Mesothelial cell of epicardium (in vitro differentiated cells): ENCODE data around the gene ASTN2. TPM values are rescaled to one million over a fixed set of nuclear protein-coding genes. Genes with fewer than 3 reads are reported as not detected.

Experiments used
- DNase-seq, 2 experiments: peaks; one replicate each; pipeline ENCODE4 v3.0.0; 2021; ENCODE audit warnings: low spot score in 2 of 2; ENCODE audit not compliant: unreplicated experiment in 2 of 2
- H3K27ac Mint-ChIP-seq: 2 replicates; pipeline ENCODE4 v1.8.0; 2021; ENCODE audit warnings: mixed read lengths
- H3K27me3 Mint-ChIP-seq: 2 replicates; pipeline ENCODE4 v1.8.0; 2021; ENCODE audit warnings: low read depth, mixed read lengths
- H3K36me3 Mint-ChIP-seq: 2 replicates; pipeline ENCODE4 v1.8.0; 2021; ENCODE audit warnings: mixed read lengths
- H3K4me1 Mint-ChIP-seq: 2 replicates; pipeline ENCODE4 v1.8.0; 2021; ENCODE audit warnings: mixed read lengths
- H3K4me3 Mint-ChIP-seq: 2 replicates; pipeline ENCODE4 v1.8.0; 2021; ENCODE audit warnings: mild to moderate bottlenecking, moderate library complexity, mixed read lengths
- H3K9me3 Mint-ChIP-seq: 2 replicates; pipeline ENCODE4 v1.8.0; 2021; ENCODE audit warnings: mixed read lengths
- total RNA-seq: library from RNA; stranded (reverse); gene quantifications from 3 replicates; pipeline ENCODE4 v1.2.1, GENCODE V29; 2021
- TF ChIP-seq, protein P1 (sequence below): fragments of 200-600 bp; sonication (generic); IDR thresholded peaks from one replicate; pipeline ENCODE4 v1.5.0; 2021; ENCODE audit warnings: antibody characterized with exemption; ENCODE audit not compliant: unreplicated experiment

Gene ASTN2
- total RNA-seq, 1 donor from 2014 or later: 12.2 TPM

GRCh38 chr9:116806075-116806474, 608.8 kb downstream of the ASTN2 start:
- no peak for DNase-seq
- Mint-ChIP-seq H3K27ac (no peak overlapping the region), H3K36me3 (no peaks in the 10 kb centered on the region), H3K27me3 (peaks cover 2% of the 10 kb centered on the region), H3K9me3 (no peaks in the 10 kb centered on the region), H3K4me3 (no peak overlapping the region), H3K4me1 (no peaks in the 10 kb centered on the region)
- TF ChIP-seq, protein P1, sequence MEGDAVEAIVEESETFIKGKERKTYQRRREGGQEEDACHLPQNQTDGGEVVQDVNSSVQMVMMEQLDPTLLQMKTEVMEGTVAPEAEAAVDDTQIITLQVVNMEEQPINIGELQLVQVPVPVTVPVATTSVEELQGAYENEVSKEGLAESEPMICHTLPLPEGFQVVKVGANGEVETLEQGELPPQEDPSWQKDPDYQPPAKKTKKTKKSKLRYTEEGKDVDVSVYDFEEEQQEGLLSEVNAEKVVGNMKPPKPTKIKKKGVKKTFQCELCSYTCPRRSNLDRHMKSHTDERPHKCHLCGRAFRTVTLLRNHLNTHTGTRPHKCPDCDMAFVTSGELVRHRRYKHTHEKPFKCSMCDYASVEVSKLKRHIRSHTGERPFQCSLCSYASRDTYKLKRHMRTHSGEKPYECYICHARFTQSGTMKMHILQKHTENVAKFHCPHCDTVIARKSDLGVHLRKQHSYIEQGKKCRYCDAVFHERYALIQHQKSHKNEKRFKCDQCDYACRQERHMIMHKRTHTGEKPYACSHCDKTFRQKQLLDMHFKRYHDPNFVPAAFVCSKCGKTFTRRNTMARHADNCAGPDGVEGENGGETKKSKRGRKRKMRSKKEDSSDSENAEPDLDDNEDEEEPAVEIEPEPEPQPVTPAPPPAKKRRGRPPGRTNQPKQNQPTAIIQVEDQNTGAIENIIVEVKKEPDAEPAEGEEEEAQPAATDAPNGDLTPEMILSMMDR: no peak

GRCh38 chr9:116800885-116801284, 614.0 kb downstream of the ASTN2 start:
- Mint-ChIP-seq H3K4me1 (peaks cover 2% of the 10 kb centered on the region), H3K27me3 (peaks cover 6% of the 10 kb centered on the region), H3K9me3 (no peaks in the 10 kb centered on the region), H3K4me3 (no peak overlapping the region), H3K27ac (no peak overlapping the region), H3K36me3 (no peaks in the 10 kb centered on the region)
- DNase-seq: no peak
- TF ChIP-seq, protein P1: no peak

- H3K9me3 Mint-ChIP-seq: no peaks in the 10 kb centered on the region
- DNase-seq: no peak
- H3K27ac Mint-ChIP-seq: no peak overlapping the region
- peaks cover 6% of the 10 kb centered on the region for H3K4me1 Mint-ChIP-seq
- H3K36me3 Mint-ChIP-seq: no peaks in the 10 kb centered on the region
- H3K4me3 Mint-ChIP-seq: no peak overlapping the region
- peaks cover 6% of the 10 kb centered on the region for H3K27me3 Mint-ChIP-seq
- TF ChIP-seq, protein P1: no peak
Measured at GRCh38 chr9:116800074-116800473, 614.8 kb downstream of the ASTN2 start.

GRCh38 chr9:116798521-116798920, 616.3 kb downstream of the ASTN2 start:
- no peak for DNase-seq
- Mint-ChIP-seq H3K4me1 (peaks cover 6% of the 10 kb centered on the region), H3K27ac (no peak overlapping the region), H3K4me3 (no peak overlapping the region), H3K36me3 (no peaks in the 10 kb centered on the region), H3K27me3 (peaks cover 6% of the 10 kb centered on the region), H3K9me3 (no peaks in the 10 kb centered on the region)
- TF ChIP-seq, protein P1: no peak

DNA sequence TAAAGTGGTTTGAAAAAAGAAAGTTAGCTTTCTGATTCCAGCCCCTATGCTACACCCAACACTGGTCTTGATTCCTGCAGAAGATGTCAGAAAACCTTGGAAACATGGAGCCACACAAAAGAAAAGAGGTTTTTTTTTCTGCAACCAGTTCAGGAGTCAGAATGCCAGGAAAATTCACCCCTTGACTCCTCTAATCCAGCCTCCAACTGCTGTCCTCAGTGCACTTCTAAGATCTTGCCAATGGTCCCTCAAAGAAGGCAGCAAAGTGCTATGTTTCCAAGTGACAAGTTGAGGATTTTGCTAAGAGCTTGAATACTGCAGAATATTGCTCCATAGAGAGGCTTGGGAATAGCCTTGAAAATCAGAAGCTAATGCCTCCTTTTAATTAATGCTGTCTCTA, 617.6 kb downstream of the ASTN2 start:
- Mint-ChIP-seq H3K4me3 (no peak overlapping the region), H3K9me3 (no peaks in the 10 kb centered on the region), H3K4me1 (peaks cover 6% of the 10 kb centered on the region), H3K27me3 (peaks cover 6% of the 10 kb centered on the region), H3K36me3 (no peaks in the 10 kb centered on the region), H3K27ac (no peak overlapping the region)
- DNase-seq: no peak
- TF ChIP-seq, protein P1: no peak

- Mint-ChIP-seq H3K36me3 (no peaks in the 10 kb centered on the region), H3K27me3 (peaks cover 6% of the 10 kb centered on the region), H3K9me3 (no peaks in the 10 kb centered on the region), H3K4me1 (peaks cover 6% of the 10 kb centered on the region), H3K4me3 (no peak overlapping the region), H3K27ac (no peak overlapping the region)
- TF ChIP-seq, protein P1: no peak
- no peak for DNase-seq
Measured at GRCh38 chr9:116796669-116797068, 618.2 kb downstream of the ASTN2 start.
